Measurements from ENCODE around the gene AIPL1.

AIPL1 gene

GRCh38 chr17:6408735-6409134, 26.2 kb downstream of the AIPL1 start:
- no peak for DNase-seq

- peak; percentile 15 for DNase-seq
Observed at GRCh38 chr17:6408276-6408675, 26.6 kb downstream of the AIPL1 start.

GRCh38 chr17:6402258-6402657, 32.7 kb downstream of the AIPL1 start:
- no peak for DNase-seq

GRCh38 chr17:6398955-6399354, 36.0 kb downstream of the AIPL1 start:
- DNase-seq, result no peak

GRCh38 chr17:6394055-6394606, 40.8 kb downstream of the AIPL1 start:
- no peak for DNase-seq

GRCh38 chr17:6393351-6393952, 41.5 kb downstream of the AIPL1 start:
- DNase-seq, result peak; percentile 6

- DNase-seq, result no peak
Observed at GRCh38 chr17:6392609-6393350, 42.1 kb downstream of the AIPL1 start.

GRCh38 chr17:6388416-6388815, 46.5 kb downstream of the AIPL1 start:
- no peak for DNase-seq

GRCh38 chr17:6387858-6388257, 47.1 kb downstream of the AIPL1 start:
- no peak for DNase-seq

GRCh38 chr17:6387442-6387841, 47.5 kb downstream of the AIPL1 start:
- DNase-seq, result no peak

GRCh38 chr17:6386041-6386630, 48.8 kb downstream of the AIPL1 start:
- DNase-seq, result no peak

GRCh38 chr17:6384481-6384880, 50.4 kb downstream of the AIPL1 start:
- DNase-seq, result no peak

- no peak for DNase-seq
Observed at GRCh38 chr17:6381526-6382465, 53.1 kb downstream of the AIPL1 start.

- DNase-seq, result no peak
Observed at GRCh38 chr17:6380915-6381438, 53.9 kb downstream of the AIPL1 start.

GRCh38 chr17:6377906-6378305, 57.0 kb downstream of the AIPL1 start:
- no peak for DNase-seq

GRCh38 chr17:6376931-6377361, 58.0 kb downstream of the AIPL1 start:
- no peak for DNase-seq

GRCh38 chr17:6374761-6375312, 60.1 kb downstream of the AIPL1 start:
- no peak for DNase-seq

- no peak for DNase-seq
Observed at GRCh38 chr17:6374271-6374691, 60.6 kb downstream of the AIPL1 start.

All from NCI-H1694 treated with DMSO at 0.1 percent for 48 hours (cell line).